GM12801 (cell line): ENCODE results near the gene CCDC167.

Experiments
- CTCF ChIP-seq: IDR thresholded peaks from one replicate; pipeline ENCODE4 v1.5.1; 2011; ENCODE audit warnings: control low read depth; ENCODE audit not compliant: insufficient read length; ENCODE audit errors: extremely low read depth

Gene CCDC167

GRCh38 chr6:37535759-37536490 is 36.2 kb upstream of the CCDC167 start:
- TF ChIP-seq CTCF, result no peak

GRCh38 chr6:37535428-37535758 is 35.7 kb upstream of the CCDC167 start:
- TF ChIP-seq CTCF, result no peak

GRCh38 chr6:37534893-37535292 is 35.2 kb upstream of the CCDC167 start:
- TF ChIP-seq CTCF, result no peak

GRCh38 chr6:37532122-37532521 is 32.4 kb upstream of the CCDC167 start:
- no peak for TF ChIP-seq CTCF

- no peak for TF ChIP-seq CTCF
Observed at GRCh38 chr6:37531437-37532036, 31.8 kb upstream of the CCDC167 start.

- no peak for TF ChIP-seq CTCF
Observed at GRCh38 chr6:37531026-37531425, 31.3 kb upstream of the CCDC167 start.

- no peak for TF ChIP-seq CTCF
Observed at GRCh38 chr6:37530297-37530696, 30.6 kb upstream of the CCDC167 start.

- TF ChIP-seq CTCF, result no peak
Observed at GRCh38 chr6:37528541-37528940, 28.8 kb upstream of the CCDC167 start.
